HFFc6 (cell line): ENCODE measurements around the gene IFI44L. TPM values are rescaled to one million over a fixed set of nuclear protein-coding genes. Genes with fewer than 3 reads are reported as not detected.

Source experiments
- DNase-seq: peaks from one replicate; pipeline ENCODE4 v3.0.0-alpha.2; 2018
- H3K27ac Mint-ChIP-seq: 2 replicates; pipeline ENCODE4 v1.8.0; 2020; ENCODE audit warnings: mild to moderate bottlenecking, mixed read lengths
- H3K27me3 Mint-ChIP-seq: 2 replicates; pipeline ENCODE4 v1.8.0; 2021; ENCODE audit warnings: mild to moderate bottlenecking, moderate library complexity, mixed read lengths; ENCODE audit not compliant: insufficient read depth
- H3K36me3 Mint-ChIP-seq: 2 replicates; pipeline ENCODE4 v1.8.0; 2021; ENCODE audit warnings: low read depth, mixed read lengths
- H3K4me1 Mint-ChIP-seq: 2 replicates; pipeline ENCODE4 v1.8.0; 2020; ENCODE audit warnings: low read depth, mixed read lengths
- H3K4me3 Mint-ChIP-seq: 2 replicates; pipeline ENCODE4 v1.8.0; 2020; ENCODE audit warnings: mild to moderate bottlenecking, moderate library complexity, mixed read lengths
- H3K9me3 Mint-ChIP-seq: 2 replicates; pipeline ENCODE4 v1.8.0; 2020; ENCODE audit warnings: mild to moderate bottlenecking, mixed read lengths
- CTCF ChIP-seq: fragments of 200-600 bp; sonication (generic); IDR thresholded peaks from 2 replicates; pipeline ENCODE4 v1.5.0; 2021; ENCODE audit warnings: antibody characterized with exemption, mild to moderate bottlenecking
- total RNA-seq, 6 experiments: library from RNA; stranded (reverse); fragmentation: NEBNext Ultra II Directional; extraction: Animal tissue kit (Norgen Biotek cat#: 25700); gene quantifications; 2 replicates in 1 of 6; 3 replicates in 5 of 6; pipeline ENCODE4 v1.2.3, GENCODE V29; 2021

The IFI44L gene
- total RNA-seq, 6 experiments from 2014 or later, result 0.18 to 0.52 (median 0.34) TPM

GRCh38 chr1:78676347-78676982, 56.2 kb downstream of the IFI44L start:
- Mint-ChIP-seq H3K27me3 (no peaks in the 10 kb centered on the region; the same call in 1 of the 2 replicates), H3K36me3 (no peaks in the 10 kb centered on the region), H3K9me3 (no peaks in the 10 kb centered on the region), H3K4me3 (no peak overlapping the region), H3K27ac (no peak overlapping the region), H3K4me1 (peaks cover 17% of the 10 kb centered on the region)
- DNase-seq, result peak; percentile 44
- TF ChIP-seq CTCF, result peak; percentile 99

GRCh38 chr1:78676993-78677392, 56.7 kb downstream of the IFI44L start:
- no peaks in the 10 kb centered on the region; the same call in 1 of the 2 replicates for H3K27me3 Mint-ChIP-seq
- no peak overlapping the region for H3K27ac Mint-ChIP-seq
- no peaks in the 10 kb centered on the region for H3K9me3 Mint-ChIP-seq

GRCh38 chr1:78677788-78678187, 57.5 kb downstream of the IFI44L start:
- no peak for TF ChIP-seq CTCF
- no peak for DNase-seq
- Mint-ChIP-seq H3K9me3 (no peaks in the 10 kb centered on the region), H3K27ac (no peak overlapping the region), H3K4me1 (peaks cover 25% of the 10 kb centered on the region), H3K27me3 (no peaks in the 10 kb centered on the region; the same call in 1 of the 2 replicates), H3K36me3 (no peaks in the 10 kb centered on the region), H3K4me3 (no peak overlapping the region)

More at GRCh38 chr1:78676993-78677392, 56.7 kb downstream of the IFI44L start:
- TF ChIP-seq CTCF, result no peak
- Mint-ChIP-seq H3K36me3 (no peaks in the 10 kb centered on the region), H3K4me3 (no peak overlapping the region), H3K4me1 (peaks cover 17% of the 10 kb centered on the region)
- DNase-seq, result no peak

- no peak for DNase-seq
- no peaks in the 10 kb centered on the region for H3K9me3 Mint-ChIP-seq
- no peak for TF ChIP-seq CTCF
- H3K36me3 Mint-ChIP-seq, result no peaks in the 10 kb centered on the region
- H3K27me3 Mint-ChIP-seq, result no peaks in the 10 kb centered on the region; the same call in 1 of the 2 replicates
- no peak overlapping the region for H3K4me3 Mint-ChIP-seq
- no peak overlapping the region for H3K27ac Mint-ChIP-seq
- H3K4me1 Mint-ChIP-seq, result peaks cover 30% of the 10 kb centered on the region
Observed at GRCh38 chr1:78678324-78678723, 58.1 kb downstream of the IFI44L start.

- H3K36me3 Mint-ChIP-seq, result no peaks in the 10 kb centered on the region
- H3K4me3 Mint-ChIP-seq, result no peak overlapping the region
- TF ChIP-seq CTCF, result no peak
- peaks cover 38% of the 10 kb centered on the region for H3K4me1 Mint-ChIP-seq
- H3K27ac Mint-ChIP-seq, result no peak overlapping the region
- no peaks in the 10 kb centered on the region for H3K9me3 Mint-ChIP-seq
- H3K27me3 Mint-ChIP-seq, result no peaks in the 10 kb centered on the region
- no peak for DNase-seq
Observed at GRCh38 chr1:78681265-78681664, 61.0 kb downstream of the IFI44L start.
